GM19468 (cell line): ENCODE measurements around the gene SERINC3.
"Not testable (repeated sequence)": the region's sequence is repeated elsewhere in the genome, so short reads cannot be mapped to it uniquely, and the experiment has no call there.

Experiments
- ATAC-seq: cut with Tn5 transposase; IDR thresholded peaks from one replicate; pipeline ENCODE4 v1.9.1; 2021; ENCODE audit warnings: mild to moderate bottlenecking, moderate library complexity, moderate number of reproducible peaks; ENCODE audit not compliant: unreplicated experiment; ENCODE audit errors: extremely low read depth

Gene SERINC3

DNA sequence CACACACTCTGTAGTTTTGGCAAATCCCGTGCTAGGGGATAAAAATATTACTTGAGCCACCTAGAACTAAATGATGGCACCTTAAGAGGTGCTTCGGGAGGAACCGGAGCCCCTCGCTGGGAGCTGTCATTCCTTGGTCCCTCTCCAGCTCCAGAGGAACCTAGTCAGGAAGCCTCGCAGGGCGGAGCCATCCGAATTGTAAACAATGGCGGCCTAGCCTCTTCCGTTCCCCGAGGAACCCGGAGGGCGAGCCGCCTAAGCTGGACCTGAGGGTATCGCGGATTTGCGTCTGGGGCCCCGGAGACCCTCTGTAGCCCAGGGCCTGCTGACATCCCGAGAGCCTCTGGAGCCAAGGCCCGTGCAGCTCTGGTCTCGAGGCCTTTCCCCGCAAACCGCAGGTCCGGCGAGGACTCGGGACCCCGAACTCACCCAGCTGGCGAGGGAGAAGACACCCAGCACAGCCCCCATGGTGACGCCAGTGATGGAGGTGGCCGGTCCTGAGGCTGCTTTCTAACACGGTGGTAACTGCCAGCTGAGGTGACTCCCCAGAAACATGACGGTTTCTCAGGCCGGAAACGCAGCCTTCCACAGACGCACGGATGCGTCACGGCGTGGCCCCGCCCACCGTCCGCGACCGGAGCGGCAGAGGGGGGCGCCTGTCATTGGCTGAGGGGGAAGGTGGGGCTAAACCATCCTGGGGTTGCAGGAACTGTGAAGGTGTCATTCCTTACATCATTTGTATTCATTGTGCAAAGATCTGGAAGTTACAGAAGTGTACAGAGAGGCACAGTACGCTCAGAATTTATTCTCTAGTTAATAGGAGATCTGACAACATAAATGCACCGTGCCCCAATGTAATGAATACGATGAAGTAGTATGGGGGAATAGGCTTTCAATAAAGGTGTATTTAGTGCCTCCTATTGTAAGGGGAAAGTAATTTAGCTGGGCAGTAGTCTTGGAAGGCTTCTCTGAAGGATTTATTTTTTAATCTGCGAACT lies at the start of gene SERINC3:
TSS of gene SERINC3 (minus strand) at position 587 of the 998 bp plus-strand sequence. CDS start at position 468, 119 bp downstream.
- peak; percentile 53 for ATAC-seq

DNA sequence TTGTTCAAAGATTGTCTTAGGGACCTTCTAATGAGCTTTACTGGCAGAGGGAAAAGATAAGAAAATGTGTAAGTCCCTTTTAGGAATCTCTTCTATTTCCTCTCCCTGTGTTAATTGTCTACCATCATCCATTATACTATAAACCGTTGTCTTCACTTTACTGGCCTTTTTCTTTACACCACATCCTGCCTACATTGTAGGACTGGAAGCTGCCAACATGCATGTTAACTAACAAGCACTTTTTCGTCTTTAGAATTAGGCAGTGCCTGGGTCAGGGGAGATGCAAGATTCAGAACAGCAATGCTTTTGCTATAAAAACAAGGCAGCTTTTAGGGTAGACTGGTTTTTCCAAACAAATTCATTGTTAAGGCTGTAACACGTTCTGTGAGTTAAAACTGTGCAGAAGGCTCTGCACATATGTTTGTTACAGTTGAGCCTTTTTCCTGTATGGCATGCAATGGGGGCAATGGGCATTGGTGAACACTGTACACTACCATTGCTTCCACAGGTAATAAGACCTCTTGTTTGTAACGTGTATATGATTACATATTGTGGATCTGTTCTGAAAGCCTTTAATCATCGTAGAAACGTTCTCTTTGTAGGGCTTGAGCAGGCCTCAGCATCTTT lies 49.6 kb upstream of the SERINC3 start:
- ATAC-seq, result no peak

DNA sequence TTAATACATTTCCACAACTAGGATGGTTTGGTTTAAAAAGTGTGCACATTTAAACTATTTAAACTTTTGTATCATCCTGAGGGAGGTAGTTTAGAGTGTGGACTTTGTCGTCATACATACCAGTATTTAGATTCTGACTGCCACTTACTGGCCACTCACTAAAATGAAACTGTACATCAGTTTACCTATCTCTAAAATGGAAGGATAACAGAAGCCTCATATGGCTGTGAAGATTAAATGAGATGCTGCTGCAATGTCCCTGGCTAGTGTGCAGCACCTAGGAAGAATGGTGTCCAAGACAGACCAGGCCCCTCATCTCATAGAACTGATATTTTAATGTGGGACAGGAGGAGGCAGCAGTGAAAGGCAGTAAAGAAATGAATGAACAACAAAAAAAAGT lies 48.5 kb upstream of the SERINC3 start:
- no peak for ATAC-seq

DNA sequence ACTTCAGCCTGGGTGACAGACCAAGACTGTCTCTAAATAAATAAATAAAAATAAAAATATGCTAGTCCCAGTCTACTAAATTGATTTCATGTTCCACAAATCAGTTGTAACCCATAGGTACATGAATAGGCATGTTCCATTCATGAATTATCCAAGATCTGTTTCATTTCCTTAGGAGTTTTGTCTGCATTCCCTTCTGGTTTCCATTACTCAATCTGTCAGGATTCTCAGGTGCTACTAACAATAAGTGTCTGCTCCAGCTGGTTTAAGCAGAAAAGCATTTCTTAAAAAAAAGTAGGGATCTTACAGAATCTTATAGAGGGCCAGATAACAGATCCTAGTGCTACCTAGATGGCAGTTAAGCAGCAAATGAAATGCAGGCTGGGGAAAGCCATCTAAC lies 44.9 kb upstream of the SERINC3 start:
- no peak for ATAC-seq

DNA sequence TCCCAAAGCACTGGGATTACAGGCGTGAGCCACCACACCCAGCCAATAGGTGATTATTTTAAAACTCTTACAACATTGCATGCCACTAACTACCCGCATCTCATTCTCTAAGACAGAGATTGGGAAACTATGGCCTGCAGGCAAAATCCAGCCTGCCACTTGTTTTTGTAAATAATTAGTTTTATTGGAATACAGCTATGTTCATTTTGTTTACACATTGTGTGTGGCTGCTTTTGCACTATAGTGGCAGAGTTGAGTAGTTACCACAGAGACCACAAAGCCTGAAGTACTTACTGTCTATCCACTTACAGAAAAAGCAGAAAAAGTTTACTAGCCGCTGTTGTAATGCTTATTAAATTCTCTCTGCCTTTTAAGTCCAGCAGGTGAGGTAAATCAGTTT lies 44.1 kb upstream of the SERINC3 start:
- ATAC-seq, result no peak

DNA sequence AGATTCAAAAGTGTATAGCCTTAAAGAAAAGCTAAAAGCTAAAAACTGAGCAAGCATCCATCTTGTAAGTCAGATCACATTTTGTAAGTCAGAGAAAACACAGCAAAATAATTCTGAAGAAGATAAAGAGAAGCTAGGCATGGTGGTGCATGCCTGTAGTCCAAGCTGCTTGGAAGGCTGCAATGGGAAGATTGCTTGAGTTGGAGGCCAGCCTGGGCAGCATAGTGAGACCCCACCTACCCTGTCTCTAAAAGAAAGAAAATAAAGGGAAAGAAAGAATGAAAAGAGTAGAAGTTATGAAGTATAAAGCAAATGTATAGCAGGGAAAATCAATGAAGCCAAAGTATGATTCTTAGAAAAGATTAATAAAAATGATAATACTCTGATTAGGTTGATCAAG lies 40.0 kb upstream of the SERINC3 start:
- no peak for ATAC-seq

DNA sequence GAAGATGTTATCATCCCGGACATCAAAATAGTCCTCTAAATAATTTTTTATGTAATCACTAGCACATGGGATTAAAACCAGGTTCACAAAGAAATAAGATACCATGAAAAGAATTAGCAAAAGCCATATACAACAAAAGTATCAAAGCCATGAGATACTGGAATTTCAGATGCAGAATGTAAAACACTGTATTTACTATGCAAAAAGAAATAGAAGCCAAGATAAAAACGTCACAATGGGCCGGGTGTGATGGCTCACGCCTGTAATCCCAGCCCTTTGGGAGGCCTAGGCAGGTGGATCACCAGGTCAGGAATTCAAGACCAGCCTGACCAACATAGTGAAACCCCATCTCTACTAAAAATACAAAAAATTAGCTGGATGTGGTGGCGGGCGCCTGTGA lies 38.9 kb upstream of the SERINC3 start:
- not testable (repeated sequence) for ATAC-seq

DNA sequence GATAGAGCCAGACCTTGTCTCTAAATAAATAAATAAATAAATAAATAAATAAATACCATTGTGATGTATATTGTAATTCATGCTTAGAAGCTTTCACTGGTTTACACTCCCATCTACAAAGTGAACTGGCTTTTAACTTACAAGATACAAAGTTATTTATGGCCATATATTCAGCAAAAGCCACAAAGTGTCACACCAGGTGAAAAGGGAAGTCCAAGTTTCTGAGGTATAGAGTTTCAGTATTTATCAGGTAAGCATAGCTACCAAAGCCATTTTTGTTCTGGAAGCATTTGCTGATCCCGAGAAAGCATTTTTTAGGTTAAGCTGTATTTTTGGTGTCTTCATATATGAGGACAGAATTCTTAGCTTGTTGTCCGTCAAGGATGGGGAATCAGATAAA lies 38.4 kb upstream of the SERINC3 start:
- no peak for ATAC-seq

DNA sequence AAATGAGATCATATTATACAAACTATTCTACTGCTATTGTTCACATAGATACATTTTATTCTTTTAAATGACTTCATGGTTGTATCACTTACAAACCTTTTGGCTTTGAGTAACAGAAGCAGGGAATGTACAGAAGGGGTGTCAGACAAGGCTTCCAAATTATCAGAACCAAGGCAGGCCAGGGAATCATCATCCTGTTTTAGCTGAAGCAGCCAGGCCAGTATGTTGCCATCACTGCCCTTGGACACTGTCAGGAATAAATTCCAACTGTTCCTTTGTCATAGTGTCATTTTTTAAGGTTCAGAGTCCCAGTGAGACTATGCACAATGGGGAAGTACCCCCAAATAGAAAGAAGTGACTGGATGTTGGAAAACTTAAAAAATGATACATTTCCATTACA lies 37.4 kb upstream of the SERINC3 start:
- ATAC-seq, result no peak

DNA sequence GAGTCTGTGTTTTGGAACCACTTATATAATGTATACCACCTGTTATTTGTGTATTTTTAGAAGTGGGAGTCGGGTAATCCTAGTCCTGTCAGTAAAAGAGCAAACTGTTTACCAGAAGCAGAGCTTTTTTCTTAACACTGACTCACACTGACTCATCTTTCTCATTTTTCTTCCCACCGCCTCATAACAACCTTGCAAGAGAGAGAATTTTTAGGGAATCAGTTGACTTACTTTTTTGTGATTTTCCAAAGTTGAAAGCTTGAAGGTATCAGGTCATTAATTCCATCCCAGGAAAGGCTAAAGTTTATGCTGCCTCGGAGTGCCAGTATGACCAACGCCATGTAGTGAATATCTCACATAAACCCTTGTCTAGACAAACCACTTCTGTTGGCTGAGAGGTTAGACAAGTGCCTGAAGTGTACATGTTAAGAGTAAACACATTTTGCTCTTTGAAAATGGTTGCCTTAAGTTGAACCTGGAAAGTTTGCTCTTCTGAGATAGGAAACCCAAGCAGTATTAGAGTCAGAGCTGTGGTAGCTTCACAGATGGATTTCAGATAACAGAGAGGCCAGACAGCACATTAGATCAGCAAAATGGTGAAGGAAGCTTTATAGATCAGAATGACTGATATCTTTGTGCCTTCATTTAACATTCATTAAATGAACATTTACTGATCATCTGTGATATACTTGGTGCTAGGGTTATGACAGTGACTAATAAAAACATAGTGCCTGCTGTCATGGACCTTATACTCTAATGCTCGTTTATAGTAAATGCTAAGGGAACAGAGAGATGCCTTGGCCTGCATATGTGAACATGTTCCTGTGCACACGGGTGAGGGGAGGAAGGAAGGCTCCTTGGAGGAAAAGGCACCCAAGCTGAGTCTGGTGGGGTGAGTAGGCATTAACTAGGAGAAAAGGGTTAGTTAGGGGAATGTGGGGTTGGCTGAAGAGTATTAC lies 31.4 kb upstream of the SERINC3 start:
- ATAC-seq, result no peak

DNA sequence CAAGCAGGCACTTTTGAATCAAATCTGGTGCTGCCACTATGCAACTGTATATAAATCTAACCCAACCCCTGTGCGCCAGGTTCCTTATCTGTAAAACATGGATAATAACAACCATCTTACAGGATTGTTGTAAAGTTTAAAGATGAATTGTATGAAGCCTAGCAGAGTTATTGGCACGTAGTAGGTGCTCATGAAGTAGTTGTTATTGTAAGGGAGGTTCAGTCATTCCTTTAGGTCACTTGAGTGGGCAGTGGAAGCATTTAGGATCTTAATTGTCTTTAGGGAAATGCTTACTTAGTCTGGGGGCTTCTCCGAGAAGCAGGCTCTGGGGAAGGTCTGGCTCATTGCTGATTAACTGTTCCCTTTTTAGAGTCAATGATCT lies 30.7 kb upstream of the SERINC3 start:
- ATAC-seq, result no peak

DNA sequence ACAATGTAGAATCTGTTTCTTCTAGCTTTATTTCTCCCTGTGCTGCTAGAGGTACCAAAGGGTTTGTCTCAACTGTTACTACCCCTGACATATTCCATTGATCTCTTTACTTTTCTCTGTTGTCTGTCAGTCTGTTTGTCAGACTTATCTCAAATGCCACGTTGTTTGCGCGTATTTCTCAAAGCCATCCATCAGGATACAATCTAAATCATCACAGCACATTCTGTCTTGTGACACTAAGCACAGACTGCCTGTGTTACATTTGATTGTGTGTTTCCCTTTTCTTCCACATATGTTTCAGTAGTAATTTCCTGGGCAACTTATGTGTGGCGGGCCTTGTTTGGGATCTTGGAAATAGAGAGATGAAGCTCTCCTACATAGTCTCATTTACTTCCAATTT lies 30.2 kb upstream of the SERINC3 start:
- no peak for ATAC-seq

DNA sequence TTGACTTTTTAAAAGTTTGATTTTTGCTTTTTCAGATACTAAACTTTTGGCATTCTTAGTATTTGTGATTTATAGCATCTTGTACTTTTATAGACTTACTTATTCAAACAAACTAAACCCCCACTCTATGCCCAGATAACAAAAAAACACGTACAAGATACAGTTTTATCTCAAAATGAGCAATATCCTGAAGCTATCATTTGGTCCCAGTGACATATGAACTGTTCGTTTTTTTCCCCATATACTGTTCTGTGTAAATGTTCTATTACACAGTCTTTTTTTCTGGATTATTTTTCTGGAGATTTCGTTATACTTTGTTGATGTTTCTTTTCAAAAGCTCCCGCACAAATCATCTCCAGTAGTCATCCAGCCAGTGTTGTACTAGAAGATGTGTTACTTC lies 27.3 kb upstream of the SERINC3 start:
- no peak for ATAC-seq

DNA sequence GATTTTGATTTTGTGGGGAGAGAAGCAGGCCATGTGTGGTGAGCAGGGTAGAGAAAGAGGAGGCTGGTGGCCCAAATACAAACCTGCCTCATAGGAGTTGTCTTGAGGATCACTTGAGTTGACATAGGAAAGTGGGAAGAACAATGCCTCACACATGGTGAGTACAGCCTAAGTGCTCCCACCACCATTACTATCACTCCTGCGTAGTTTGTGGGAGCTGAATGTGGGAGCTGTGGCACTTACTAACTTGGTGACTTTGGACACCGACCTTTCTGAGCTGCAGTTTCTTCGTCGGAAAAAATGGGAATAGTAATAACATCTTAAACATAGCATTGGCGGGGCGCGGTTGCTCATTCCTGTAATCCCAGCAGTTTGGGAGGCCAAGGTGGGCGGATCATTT lies 25.5 kb upstream of the SERINC3 start:
- no peak for ATAC-seq

DNA sequence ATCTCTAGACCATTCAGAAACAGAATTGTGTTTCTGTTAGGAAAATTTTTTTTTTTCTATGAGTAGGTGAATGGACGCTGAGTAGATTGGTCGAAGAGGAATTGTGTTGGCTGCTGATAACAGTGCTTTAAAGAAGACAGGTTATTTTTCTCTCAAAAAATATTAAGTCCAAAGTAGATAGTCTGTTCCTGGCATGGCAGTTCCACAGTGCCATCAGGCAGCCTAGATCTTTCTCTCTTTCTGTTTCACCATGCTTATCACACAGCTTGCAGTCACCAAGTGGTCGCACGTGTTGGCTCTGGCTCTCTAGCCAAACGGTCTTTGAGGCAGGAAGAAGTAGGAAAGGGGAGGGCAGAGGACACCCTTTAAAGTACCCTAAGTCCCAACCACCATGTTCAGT lies 22.4 kb upstream of the SERINC3 start:
- ATAC-seq, result no peak

DNA sequence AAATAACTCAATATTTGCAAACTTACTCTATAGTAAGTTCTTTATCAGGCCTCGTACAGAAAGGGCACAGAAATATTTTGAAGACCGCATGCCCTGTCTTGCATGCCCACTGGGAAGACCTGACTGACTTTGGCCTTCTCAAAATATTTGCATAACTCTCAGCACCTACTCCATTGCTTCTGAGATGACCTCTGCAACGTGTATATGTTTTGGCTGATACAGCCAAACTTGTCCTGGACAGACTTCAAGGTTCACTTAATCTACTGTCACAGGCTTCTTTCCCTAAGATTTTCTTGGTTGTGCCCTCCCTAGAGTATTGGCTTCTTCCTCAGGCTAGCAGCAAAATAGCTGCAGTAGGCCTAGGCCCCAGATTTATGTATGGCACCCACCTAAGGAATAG lies 21.5 kb upstream of the SERINC3 start:
- ATAC-seq, result no peak

DNA sequence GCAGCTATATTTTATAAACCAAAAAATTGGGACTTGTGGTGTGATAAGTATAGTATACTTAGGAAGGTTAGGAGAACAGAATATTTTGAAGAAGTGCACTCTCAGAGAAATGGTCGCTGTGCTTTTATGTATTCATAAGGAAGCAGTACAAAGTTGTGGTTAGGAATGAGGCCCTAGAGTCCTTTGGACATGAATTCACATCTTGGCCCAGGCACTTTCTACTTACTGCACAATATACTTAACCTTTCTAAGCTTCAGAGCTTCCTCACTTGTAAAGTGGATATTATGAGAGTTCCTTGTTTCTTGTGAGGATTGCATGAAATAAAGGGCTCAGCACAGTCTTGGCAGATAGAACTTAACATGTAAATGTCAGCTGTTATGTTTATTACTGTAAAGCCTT lies 21.0 kb upstream of the SERINC3 start:
- ATAC-seq, result no peak

DNA sequence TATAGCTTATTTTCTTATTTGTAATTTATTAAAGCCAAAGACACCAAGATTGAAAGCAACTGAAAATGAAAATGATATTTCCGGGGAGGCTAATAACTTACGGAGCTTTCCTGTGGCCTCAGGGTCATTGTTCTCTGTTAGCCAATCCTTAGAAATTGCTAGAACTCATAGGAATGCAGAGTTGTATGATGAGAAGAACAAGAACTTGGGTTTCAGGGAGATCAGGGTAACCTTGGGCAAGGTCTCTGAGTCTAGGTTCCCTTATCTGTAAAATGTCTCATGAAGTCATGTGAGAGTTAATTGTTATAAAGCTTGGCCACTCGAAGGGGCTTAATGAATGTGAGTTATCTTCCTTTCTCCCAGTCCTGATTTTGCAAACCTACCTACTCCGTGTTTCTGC lies 20.1 kb upstream of the SERINC3 start:
- ATAC-seq, result no peak

DNA sequence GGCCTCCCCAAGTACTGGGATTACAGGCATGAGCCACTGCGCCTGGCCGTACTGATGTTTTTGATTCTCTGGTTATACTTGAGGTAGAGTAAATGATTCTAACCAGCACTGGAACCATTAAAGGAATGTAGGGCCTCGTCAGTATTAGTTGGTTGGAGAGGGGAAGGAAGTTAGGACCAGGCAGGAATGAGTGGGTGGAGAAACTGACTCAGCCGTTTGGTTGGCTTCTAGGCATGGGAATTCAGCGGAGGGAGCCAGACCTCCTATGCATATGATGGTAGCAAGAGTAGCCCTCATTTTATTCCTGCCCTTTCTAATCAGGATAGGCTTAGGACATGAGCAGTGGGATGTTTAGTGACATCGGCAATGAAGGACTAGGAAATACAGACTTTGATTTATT lies 19.0 kb upstream of the SERINC3 start:
- no peak for ATAC-seq

DNA sequence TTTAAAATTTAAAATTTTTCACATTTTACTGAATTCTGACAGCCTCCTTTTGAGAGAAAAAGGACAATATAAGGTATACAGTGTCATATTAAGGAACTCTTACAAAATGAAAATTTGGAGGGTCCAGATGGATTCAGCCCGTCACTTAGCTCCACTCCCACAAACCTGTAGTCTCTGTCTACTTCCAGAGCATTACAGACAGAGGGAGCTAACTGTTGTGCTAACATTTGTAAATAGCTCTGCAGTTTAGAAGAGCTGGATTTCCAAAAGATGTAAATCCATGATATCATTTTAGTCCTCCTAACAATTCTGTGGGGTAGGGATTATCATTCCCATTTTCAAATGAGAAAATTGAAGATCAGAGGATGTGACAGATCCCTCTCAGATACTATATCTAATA lies 16.1 kb upstream of the SERINC3 start:
- ATAC-seq, result no peak

DNA sequence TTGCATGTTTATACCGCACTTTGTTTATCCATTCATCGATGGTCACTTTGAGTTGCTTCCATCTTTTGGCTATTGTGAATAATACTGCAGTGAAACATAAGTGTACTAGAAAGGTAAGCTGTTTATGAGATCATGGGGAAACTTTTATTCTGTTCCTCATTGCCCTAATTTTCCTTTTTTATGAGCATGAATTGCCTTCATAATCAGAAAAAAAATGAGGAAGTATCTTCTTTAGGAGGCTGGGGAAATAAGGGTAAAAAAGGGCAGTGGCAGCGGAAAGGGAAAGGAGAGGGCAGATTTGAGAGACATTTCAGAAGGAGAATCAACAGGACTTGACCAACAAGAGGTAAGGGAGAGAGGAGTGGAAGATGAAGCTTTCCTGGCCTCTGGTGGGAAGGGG lies 14.3 kb upstream of the SERINC3 start:
- no peak for ATAC-seq
